Measurements from ENCODE around the gene TNPO3. TPM values are rescaled to one million over a fixed set of nuclear protein-coding genes. Genes with fewer than 3 reads are reported as not detected.

The TNPO3 gene
- total and polyA plus RNA-seq, 2 of the 4 experiments (the other 2 are of a cell fraction) = 24.2 to 77.2 TPM

DNA sequence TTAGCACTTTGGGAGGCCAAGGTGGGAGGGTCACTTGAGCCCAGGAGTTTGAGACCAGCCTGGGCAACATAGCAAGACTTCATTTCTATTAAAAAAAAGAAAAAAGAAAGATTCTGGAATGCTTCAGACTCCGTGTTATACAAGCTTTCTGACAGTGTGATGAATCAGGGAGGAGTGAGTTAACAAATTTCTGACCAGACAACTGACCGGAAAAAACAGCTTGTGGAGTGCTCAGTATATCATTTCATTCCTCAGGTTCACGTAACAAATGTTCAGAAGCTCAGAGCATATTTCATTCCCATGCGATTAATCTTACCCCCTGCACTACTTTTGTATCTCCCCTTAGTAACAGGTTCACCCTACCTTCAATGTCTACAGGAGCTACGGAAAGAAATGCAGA is 28.6 kb upstream of the TNPO3 start:
- Histone ChIP-seq H3K4me1 (ENCODE audit: control insufficient read depth, insufficient read depth, low read length) (no peaks in the 10 kb centered on the region), H4K8ac (ENCODE audit: low read depth in 2 of 2, low read length in 2 of 2) (no peak overlapping the region), H2BK15ac (ENCODE audit: low read depth, low read length) (no peak overlapping the region), H3K18ac (ENCODE audit: low read depth, low read length) (no peak overlapping the region), H3K9me1 (ENCODE audit: insufficient read depth, low read length) (no peaks in the 10 kb centered on the region), H4K5ac (ENCODE audit: low read depth, low read length) (no peak overlapping the region), H3K23ac (ENCODE audit: low read depth, low read length) (no peak overlapping the region), H3K4ac (ENCODE audit: low read depth, low read length) (no peak overlapping the region), H2AK9ac (replicated peaks; ENCODE audit: low read depth, low read length, poor library complexity) (no peak overlapping the region), H3K4me2 (ENCODE audit: low read depth, low read length) (no peak overlapping the region), H3K27ac (ENCODE audit: insufficient read depth, low read length) (no peak overlapping the region), H3K27me3 (ENCODE audit: control insufficient read depth, insufficient read depth, low read length) (peaks cover 15% of the 10 kb centered on the region), H2AFZ (replicated peaks; ENCODE audit: low read length, poor library complexity) (no peak overlapping the region), H2BK120ac (ENCODE audit: low read depth, low read length) (no peak overlapping the region), H4K91ac (ENCODE audit: insufficient read depth, low read depth, low read length) (no peak overlapping the region), H3K56ac (ENCODE audit: extremely low read depth, insufficient read depth, low read length) (no peak overlapping the region), H2BK5ac (ENCODE audit: low read depth, low read length, poor library complexity, severe bottlenecking) (no peak overlapping the region), H2BK20ac (ENCODE audit: low read depth, low read length) (no peak overlapping the region), H3K9ac (ENCODE audit: low read depth, low read length) (no peak overlapping the region), H3K9me3 (ENCODE audit: control insufficient read depth, insufficient read depth, low read length) (no peaks in the 10 kb centered on the region), H3K36me3 (ENCODE audit: control insufficient read depth, insufficient read depth, low read length) (no peaks in the 10 kb centered on the region), H3K4me3 (ENCODE audit: insufficient read depth, low read depth, low read length) (no peak overlapping the region), H4K20me1 (ENCODE audit: insufficient read depth, low read length) (no peaks in the 10 kb centered on the region), H3K79me1 (ENCODE audit: low read depth in 1 of 2, low read length in 2 of 2) (no peaks in the 10 kb centered on the region), H3K14ac (replicated peaks; ENCODE audit: low read depth, low read length) (no peak overlapping the region), H2AK5ac (ENCODE audit: low read depth, low read length) (no peak overlapping the region)
- no TSS peak for BruUV-seq (replicated peaks)
- ChIA-PET CTCF (no interaction called here), POLR2A (ENCODE audit: unreplicated experiment) (no interaction called here)
- intact Hi-C loops (cut with micrococcal nuclease) = no loop called here
- no peak for DNase-seq
- ATAC-seq (ENCODE audit: low read depth) = no peak
- dilution Hi-C loops (cut with HindIII; ENCODE audit: low sequenced_read_pairs, unreplicated experiment) = no loop called here
- TF ChIP-seq SMC3 (IDR thresholded peaks at IDR 0.05; ENCODE audit: low read depth, low read length) (no peak), RAD21 (IDR thresholded peaks at IDR 0.05; ENCODE audit: low read length) (no peak), POLR2A (IDR thresholded peaks at IDR 0.05; ENCODE audit: low read depth, low read length) (no peak)
- WGBS, 2 experiments (ENCODE audit: extremely low coverage in 2 of 2, insufficient read length in 1 of 2) = 29% methylated on average over 3 of the region's 5 CpGs; no CpG with 5 or more reads in 1 of the 2 experiments
- in situ Hi-C loops (cut with MboI; ENCODE audit: low sequenced_read_pairs) = no loop called here
